ENCODE measurements around the gene RPL36AL. TPM values are rescaled to one million over a fixed set of nuclear protein-coding genes. Genes with fewer than 3 reads are reported as not detected.
A peak's percentile ranks its signal among the peaks of the same experiment; 100 is the strongest.

The RPL36AL gene
- total and polyA plus RNA-seq, 10 of the 15 experiments (the other 5 are each of a cell fraction or from before 2014, with no cell fraction given) = 222 to 1,379 (median 545) TPM

DNA sequence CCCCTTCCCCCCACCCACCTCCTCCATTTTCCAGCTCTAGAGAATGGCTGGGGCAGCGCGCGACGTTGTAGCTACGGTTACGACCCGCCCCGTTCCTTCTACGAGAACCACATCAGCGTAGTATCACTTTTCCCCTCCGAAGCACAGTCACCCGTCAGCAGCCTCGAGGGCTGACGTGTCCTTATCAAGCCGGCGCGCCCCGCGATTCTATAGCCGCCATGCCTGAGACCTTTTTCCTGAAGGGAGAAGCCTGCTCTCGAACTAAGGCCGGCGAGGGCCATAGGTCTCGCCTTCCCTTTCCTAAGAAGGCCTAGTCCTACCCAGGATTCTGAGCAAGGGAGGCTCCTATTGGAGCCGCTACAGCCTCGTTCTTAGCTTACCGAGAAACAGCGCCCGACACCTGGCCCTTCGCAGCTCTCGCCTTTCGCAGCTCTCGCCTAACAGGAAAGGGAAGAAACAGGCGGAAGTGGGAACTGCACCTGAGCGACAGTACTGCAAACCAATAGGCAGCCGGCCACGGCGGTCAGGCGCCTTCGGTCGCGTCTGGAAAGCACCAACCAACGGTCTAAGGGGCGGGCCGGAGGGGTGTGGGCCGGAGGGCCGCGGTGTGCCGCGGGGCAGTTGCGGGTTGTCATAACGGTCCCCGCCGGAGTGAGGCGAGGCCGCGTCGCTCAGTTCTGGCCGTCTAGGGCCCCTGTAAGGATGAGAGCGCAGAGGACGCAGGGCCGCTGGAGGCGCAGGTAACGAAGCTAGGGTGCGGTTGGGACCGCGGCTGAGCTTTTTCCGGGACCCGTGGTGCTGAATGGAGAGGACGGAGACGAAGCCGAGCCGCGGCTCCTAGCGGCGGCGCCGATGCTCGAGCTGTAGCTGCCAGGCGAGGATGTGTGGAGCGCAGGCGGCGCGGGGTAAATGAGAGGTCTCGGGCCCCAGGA, at the start of gene RPL36AL, which contains the start of gene MGAT2 (continued):
- TF ChIP-seq, protein P1, sequence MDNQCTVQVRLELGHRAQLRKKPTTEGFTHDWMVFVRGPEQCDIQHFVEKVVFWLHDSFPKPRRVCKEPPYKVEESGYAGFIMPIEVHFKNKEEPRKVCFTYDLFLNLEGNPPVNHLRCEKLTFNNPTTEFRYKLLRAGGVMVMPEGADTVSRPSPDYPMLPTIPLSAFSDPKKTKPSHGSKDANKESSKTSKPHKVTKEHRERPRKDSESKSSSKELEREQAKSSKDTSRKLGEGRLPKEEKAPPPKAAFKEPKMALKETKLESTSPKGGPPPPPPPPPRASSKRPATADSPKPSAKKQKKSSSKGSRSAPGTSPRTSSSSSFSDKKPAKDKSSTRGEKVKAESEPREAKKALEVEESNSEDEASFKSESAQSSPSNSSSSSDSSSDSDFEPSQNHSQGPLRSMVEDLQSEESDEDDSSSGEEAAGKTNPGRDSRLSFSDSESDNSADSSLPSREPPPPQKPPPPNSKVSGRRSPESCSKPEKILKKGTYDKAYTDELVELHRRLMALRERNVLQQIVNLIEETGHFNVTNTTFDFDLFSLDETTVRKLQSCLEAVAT (IDR thresholded peaks at IDR 0.05) = peak; percentile 71
- peak; percentile 57 for TF ChIP-seq MXI1 (IDR thresholded peaks at IDR 0.05; ENCODE audit: low read depth, low read length)
- TF ChIP-seq FOXM1 (IDR thresholded peaks at IDR 0.05; ENCODE audit: low read depth, low read length) = peak; percentile 37; the same call in 1 of the 2 replicates
- TF ChIP-seq, protein P2, sequence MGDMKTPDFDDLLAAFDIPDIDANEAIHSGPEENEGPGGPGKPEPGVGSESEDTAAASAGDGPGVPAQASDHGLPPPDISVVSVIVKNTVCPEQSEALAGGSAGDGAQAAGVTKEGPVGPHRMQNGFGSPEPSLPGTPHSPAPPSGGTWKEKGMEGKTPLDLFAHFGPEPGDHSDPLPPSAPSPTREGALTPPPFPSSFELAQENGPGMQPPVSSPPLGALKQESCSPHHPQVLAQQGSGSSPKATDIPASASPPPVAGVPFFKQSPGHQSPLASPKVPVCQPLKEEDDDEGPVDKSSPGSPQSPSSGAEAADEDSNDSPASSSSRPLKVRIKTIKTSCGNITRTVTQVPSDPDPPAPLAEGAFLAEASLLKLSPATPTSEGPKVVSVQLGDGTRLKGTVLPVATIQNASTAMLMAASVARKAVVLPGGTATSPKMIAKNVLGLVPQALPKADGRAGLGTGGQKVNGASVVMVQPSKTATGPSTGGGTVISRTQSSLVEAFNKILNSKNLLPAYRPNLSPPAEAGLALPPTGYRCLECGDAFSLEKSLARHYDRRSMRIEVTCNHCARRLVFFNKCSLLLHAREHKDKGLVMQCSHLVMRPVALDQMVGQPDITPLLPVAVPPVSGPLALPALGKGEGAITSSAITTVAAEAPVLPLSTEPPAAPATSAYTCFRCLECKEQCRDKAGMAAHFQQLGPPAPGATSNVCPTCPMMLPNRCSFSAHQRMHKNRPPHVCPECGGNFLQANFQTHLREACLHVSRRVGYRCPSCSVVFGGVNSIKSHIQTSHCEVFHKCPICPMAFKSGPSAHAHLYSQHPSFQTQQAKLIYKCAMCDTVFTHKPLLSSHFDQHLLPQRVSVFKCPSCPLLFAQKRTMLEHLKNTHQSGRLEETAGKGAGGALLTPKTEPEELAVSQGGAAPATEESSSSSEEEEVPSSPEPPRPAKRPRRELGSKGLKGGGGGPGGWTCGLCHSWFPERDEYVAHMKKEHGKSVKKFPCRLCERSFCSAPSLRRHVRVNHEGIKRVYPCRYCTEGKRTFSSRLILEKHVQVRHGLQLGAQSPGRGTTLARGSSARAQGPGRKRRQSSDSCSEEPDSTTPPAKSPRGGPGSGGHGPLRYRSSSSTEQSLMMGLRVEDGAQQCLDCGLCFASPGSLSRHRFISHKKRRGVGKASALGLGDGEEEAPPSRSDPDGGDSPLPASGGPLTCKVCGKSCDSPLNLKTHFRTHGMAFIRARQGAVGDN (IDR thresholded peaks at IDR 0.05) = peak; percentile 34
- TF ChIP-seq LARP7 (IDR thresholded peaks at IDR 0.05) = peak; percentile 69
- no peak; the same call in 1 of the 2 replicates for TF ChIP-seq SREBF1 (IDR thresholded peaks at IDR 0.05; ENCODE audit: low read length)
- no peak for TF ChIP-seq KLF5 (IDR thresholded peaks at IDR 0.05; ENCODE audit: partially characterized antibody)
- peak; percentile 57 for TF ChIP-seq FOS (IDR thresholded peaks at IDR 0.05; ENCODE audit: borderline replicate concordance, extremely low read depth, insufficient read length)
- TF ChIP-seq CHD4 (IDR thresholded peaks at IDR 0.05) = no peak
- TF ChIP-seq NFXL1 (IDR thresholded peaks at IDR 0.05; ENCODE audit: borderline replicate concordance) = no peak
- peak; percentile 42 for TF ChIP-seq RB1 (IDR thresholded peaks at IDR 0.05; ENCODE audit: borderline replicate concordance)
- TF ChIP-seq RUNX3 (IDR thresholded peaks at IDR 0.05; ENCODE audit: low read length) = peak; percentile 78
